Measurements from ENCODE around the gene MBP.

- TF ChIP-seq CTCF (IDR thresholded peaks at IDR 0.05; ENCODE audit: insufficient read depth, low read length) (no peak), POLR2AphosphoS5 (IDR thresholded peaks at IDR 0.05; ENCODE audit: low read depth) (no peak; the same call in 1 of the 2 replicates), GABPA (IDR thresholded peaks at IDR 0.05; ENCODE audit: low read depth) (no peak)
These were observed 25.3 kb downstream of the MBP start for GRCh38 chr18:77107292-77107691.

Data from HL-60 (cell line).